IPS-15b (cell line): ENCODE results near the gene TMEM35B.
"Not testable (repeated sequence)": the region's sequence is repeated elsewhere in the genome, so short reads cannot be mapped to it uniquely, and the experiment has no call there.

Experiments
- H3K27me3 ChIP-seq: one replicate; pipeline ENCODE4 v1.6.1; 2013; ENCODE audit warnings: low read length; ENCODE audit not compliant: control insufficient read depth, insufficient read depth
- H3K36me3 ChIP-seq: one replicate; pipeline ENCODE4 v1.6.1; 2013; ENCODE audit warnings: low read length; ENCODE audit not compliant: control insufficient read depth, insufficient read depth
- H3K4me1 ChIP-seq: one replicate; pipeline ENCODE4 v1.6.1; 2013; ENCODE audit warnings: mild to moderate bottlenecking, low read length; ENCODE audit not compliant: control insufficient read depth, insufficient read depth
- H3K4me3 ChIP-seq: one replicate; pipeline ENCODE4 v1.5.1; 2013; ENCODE audit warnings: low read depth, low read length
- H3K9ac ChIP-seq: one replicate; pipeline ENCODE4 v1.6.1; 2013; ENCODE audit warnings: low read depth, mild to moderate bottlenecking, low read length
- H3K9me3 ChIP-seq: one replicate; pipeline ENCODE4 v1.6.1; 2013; ENCODE audit warnings: mild to moderate bottlenecking, low read length; ENCODE audit not compliant: control insufficient read depth, insufficient read depth

Gene TMEM35B

GRCh38 chr1:34941798-34942197 lies 43.3 kb downstream of the TMEM35B start:
- not testable (repeated sequence) for H3K9ac ChIP-seq, H3K4me1 ChIP-seq, H3K9me3 ChIP-seq, H3K4me3 ChIP-seq, H3K27me3 ChIP-seq, H3K36me3 ChIP-seq
